B cell (primary cell): ENCODE results near the gene CCDC182. TPM values are rescaled to one million over a fixed set of nuclear protein-coding genes. Genes with fewer than 3 reads are reported as not detected.
A peak's percentile ranks its signal among the peaks of the same experiment; 100 is the strongest.

Experiments used
- ATAC-seq: fragments of 200-7000 bp; cut with Tn5 transposase; one replicate; pipeline ENCODE4 v1.10.0; 2021; ENCODE audit warnings: low read depth, mild to moderate bottlenecking, moderate number of reproducible peaks, moderate library complexity
- CTCF ChIA-PET: fragments of 350-600 bp; sonication (Branson Sonifier 250); formaldehyde crosslinking; loops from one replicate; lab custom pipeline; 2021; ENCODE audit warnings: antibody characterized with exemption, inconsistent platforms; lab: Charles Lee
- POLR2A ChIA-PET: fragments of 350-600 bp; sonication (Branson Sonifier 250); formaldehyde crosslinking; loops from one replicate; lab custom pipeline; 2021; ENCODE audit warnings: antibody characterized with exemption; lab: Charles Lee
- DNase-seq: peaks from one replicate; pipeline ENCODE4 v3.0.0; 2013
- H2AFZ ChIP-seq: 2 replicates; pipeline ENCODE4 v1.6.1; 2012; ENCODE audit warnings: mild to moderate bottlenecking, low read depth, low read length; ENCODE audit not compliant: insufficient read depth, poor library complexity, severe bottlenecking
- H3K27ac ChIP-seq, 2 donors: 1 replicate in 1 of 2; 2 replicates in 1 of 2; pipeline ENCODE4 v1.5.1; 2012 to 2013; ENCODE audit warnings: low read length in 2 of 2, mild to moderate bottlenecking in 2 of 2, moderate library complexity in 1 of 2
- H3K27me3 ChIP-seq, 4 experiments: fragments of 200-600 bp in 1 of 4; sonication (generic) in 1 of 4; replicated peaks in 1 of 4; 1 replicate in 2 of 4; 2 replicates in 2 of 4; pipeline versions ENCODE4 v1.6.1 to v1.7.0; 2013 to 2016; ENCODE audit warnings: low read length in 3 of 4, mild to moderate bottlenecking in 2 of 4, mixed read lengths in 1 of 4, moderate library complexity in 1 of 4; ENCODE audit not compliant: insufficient read depth in 4 of 4, control insufficient read depth in 3 of 4; ENCODE audit errors: control extremely low read depth in 1 of 4
- H3K36me3 ChIP-seq, 2 experiments: replicated peaks in 1 of 2; 1 replicate in 1 of 2; 2 replicates in 1 of 2; pipeline versions ENCODE4 v1.6.1 to v1.7.1; 2013; ENCODE audit warnings: low read length in 1 of 2; ENCODE audit not compliant: insufficient read depth in 2 of 2, control insufficient read depth in 1 of 2; ENCODE audit errors: control extremely low read depth in 1 of 2, extremely low read depth in 1 of 2
- H3K4me1 ChIP-seq, 2 donors: fragments of 200-600 bp in 1 of 2; sonication (generic) in 1 of 2; 1 replicate in 1 of 2; 2 replicates in 1 of 2; pipeline versions ENCODE4 v1.5.1 to v1.6.1; 2013 to 2017; ENCODE audit warnings: low read length in 2 of 2; ENCODE audit not compliant: control insufficient read depth in 2 of 2, insufficient read depth in 2 of 2
- H3K4me2 ChIP-seq: replicated peaks from 2 replicates; pipeline ENCODE3; 2012; ENCODE audit warnings: mild to moderate bottlenecking, low read depth, low read length; ENCODE audit not compliant: poor library complexity, severe bottlenecking
- H3K4me3 ChIP-seq, 5 experiments: fragments of 200-600 bp in 1 of 5; sonication (generic) in 1 of 5; 1 replicate in 3 of 5; 2 replicates in 2 of 5; pipeline versions ENCODE4 v1.5.1 to v1.7.0; 2011 to 2016; ENCODE audit warnings: low read length in 4 of 5, mild to moderate bottlenecking in 4 of 5, low read depth in 2 of 5, control low read depth in 1 of 5, moderate library complexity in 1 of 5; ENCODE audit not compliant: insufficient read depth in 1 of 5; ENCODE audit errors: control extremely low read depth in 1 of 5, extremely low read depth in 1 of 5
- H3K79me2 ChIP-seq: fragments of 200-600 bp; sonication (generic); one replicate; pipeline ENCODE4 v1.6.0; 2016; ENCODE audit warnings: low read length; ENCODE audit not compliant: control insufficient read depth, insufficient read depth
- H3K9ac ChIP-seq: fragments of 200-600 bp; sonication (generic); 2 replicates; pipeline ENCODE4 v1.6.1; 2017; ENCODE audit warnings: mild to moderate bottlenecking, low read length, moderate library complexity
- H3K9me3 ChIP-seq, 3 donors: one replicate each; pipeline versions ENCODE4 v1.6.1 to v1.7.1; 2013; ENCODE audit warnings: low read length in 2 of 3; ENCODE audit not compliant: control insufficient read depth in 2 of 3, insufficient read depth in 1 of 3; ENCODE audit errors: control extremely low read depth in 1 of 3
- H4K20me1 ChIP-seq: 2 replicates; pipeline ENCODE4 v1.6.0; 2012; ENCODE audit warnings: mild to moderate bottlenecking, low read length; ENCODE audit not compliant: insufficient read depth, control insufficient read depth, poor library complexity, severe bottlenecking
- H3K27ac Mint-ChIP-seq: one replicate; pipeline ENCODE4 v1.8.0; 2021; ENCODE audit warnings: mixed read lengths
- H3K27me3 Mint-ChIP-seq: one replicate; pipeline ENCODE4 v1.8.0; 2021; ENCODE audit warnings: mixed read lengths
- H3K4me1 Mint-ChIP-seq: one replicate; pipeline ENCODE4 v1.8.0; 2021; ENCODE audit warnings: mixed read lengths
- H3K4me3 Mint-ChIP-seq: one replicate; pipeline ENCODE4 v1.8.0; 2021; ENCODE audit warnings: mixed read lengths
- H3K9me3 Mint-ChIP-seq: one replicate; pipeline ENCODE4 v1.8.0; 2022; ENCODE audit warnings: mixed read lengths; ENCODE audit not compliant: insufficient read depth
- EZH2 ChIP-seq: IDR thresholded peaks from 2 replicates; pipeline ENCODE4 v1.6.1; 2012; ENCODE audit warnings: borderline replicate concordance, low read depth, mild to moderate bottlenecking, moderate library complexity, low read length; ENCODE audit not compliant: insufficient read depth, poor library complexity, severe bottlenecking
- WGBS: methylation state at CpG from one replicate; pipeline ENCODE4 v1.1.5; 2013; ENCODE audit warnings: missing lambda C conversion rate; ENCODE audit not compliant: insufficient coverage; 5-methylcytosine and 5-hydroxymethylcytosine counted together
- intact Hi-C: fragments of 100-400 bp; cut with micrococcal nuclease; formaldehyde crosslinking; loops from one replicate; pipeline ENCODE4 v1.10.0; 2022
- polyA plus RNA-seq: library from polyadenylated mRNA; depleted of rRNA; stranded (reverse); fragments of >200 nt; gene quantifications from 2 replicates; pipeline ENCODE4 v1.2.3, GENCODE V29; 2012
- total RNA-seq, 2 donors: library from RNA; stranded (reverse); fragments of 120-200 nt in 1 of 2; gene quantifications; 1 replicate in 1 of 2; 2 replicates in 1 of 2; pipeline versions ENCODE4 v1.2.3 to v1.2.4, GENCODE V29; 2013 to 2022
- TF ChIP-seq, protein P1 (sequence below): fragments of 200-600 bp; IDR thresholded peaks from one replicate; pipeline ENCODE4 v1.8.0; 2022; ENCODE audit warnings: antibody characterized with exemption, mild to moderate bottlenecking

Gene CCDC182
- total and polyA plus RNA-seq, 2 donors (not counting 1 experiment from before 2014, with no cell fraction given): not detected

DNA sequence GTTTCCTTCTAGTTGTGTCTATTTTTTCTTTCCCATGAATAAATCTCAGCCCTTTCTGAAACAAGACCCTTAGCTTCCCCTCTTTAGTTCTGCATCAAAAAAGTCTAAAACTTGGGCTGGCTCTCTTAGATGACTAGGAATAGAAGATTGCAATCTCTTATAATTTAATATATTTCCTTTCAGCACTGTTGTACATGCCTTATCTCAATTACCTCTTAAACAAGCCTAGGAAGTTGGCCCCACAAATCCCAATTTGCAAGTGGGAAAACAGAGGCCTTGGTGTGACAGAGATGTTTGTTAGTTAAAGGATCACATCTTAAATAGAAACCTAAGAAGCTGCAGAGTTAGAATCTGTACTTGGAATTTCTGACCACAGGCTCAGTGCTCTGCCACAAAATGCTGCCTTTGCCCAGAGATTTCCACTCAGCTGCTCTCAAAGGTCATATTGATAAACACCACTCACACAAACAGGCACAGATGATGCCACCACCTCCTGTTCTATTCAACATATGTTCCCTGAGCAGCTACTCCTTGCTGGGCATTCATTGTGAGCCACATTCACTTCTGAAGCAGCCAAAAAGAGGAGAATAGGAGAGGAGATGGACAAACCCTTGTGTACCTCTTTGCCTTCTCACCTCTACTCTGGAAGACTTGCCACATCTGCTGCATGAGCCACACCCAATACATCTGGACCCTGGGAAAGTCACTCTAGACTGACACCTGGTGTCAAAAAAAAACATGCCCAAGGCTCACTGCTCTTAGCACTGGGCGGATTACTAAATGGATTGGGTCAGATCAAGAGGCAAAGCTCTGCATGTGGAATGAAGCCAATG is 5.5 kb downstream of the CCDC182 start:
- no peak overlapping the region for H3K9ac ChIP-seq
- H3K27me3 Mint-ChIP-seq: peaks cover 3% of the 10 kb centered on the region
- 80% methylated on average over 1 of the region's 1 CpG for WGBS
- no peak overlapping the region for H3K27ac ChIP-seq
- no peak overlapping the region for H3K4me3 Mint-ChIP-seq
- ChIA-PET CTCF (interaction anchor here (0.6 to 3.0 kb wide), 12 partner anchors 8 to 611 kb away, joined by 3 to 35 read pairs (median 4); no protein-coding TSS in a partner anchor), POLR2A (no interaction called here)
- peaks cover 20% of the 10 kb centered on the region for H3K4me1 Mint-ChIP-seq
- H3K4me1 ChIP-seq: peaks cover 19 to 23% of the 10 kb centered on the region in 2 donors
- intact Hi-C loops: loop anchor here (5.0 to 10.0 kb wide), 2 partner anchors 132 to 405 kb away; no protein-coding TSS in a partner anchor
- no peaks in the 10 kb centered on the region for H3K27me3 ChIP-seq
- no peak for ATAC-seq
- H3K4me3 ChIP-seq: no peak overlapping the region
- no peaks in the 10 kb centered on the region for H3K36me3 ChIP-seq
- no peak for TF ChIP-seq EZH2
- TF ChIP-seq, protein P1, sequence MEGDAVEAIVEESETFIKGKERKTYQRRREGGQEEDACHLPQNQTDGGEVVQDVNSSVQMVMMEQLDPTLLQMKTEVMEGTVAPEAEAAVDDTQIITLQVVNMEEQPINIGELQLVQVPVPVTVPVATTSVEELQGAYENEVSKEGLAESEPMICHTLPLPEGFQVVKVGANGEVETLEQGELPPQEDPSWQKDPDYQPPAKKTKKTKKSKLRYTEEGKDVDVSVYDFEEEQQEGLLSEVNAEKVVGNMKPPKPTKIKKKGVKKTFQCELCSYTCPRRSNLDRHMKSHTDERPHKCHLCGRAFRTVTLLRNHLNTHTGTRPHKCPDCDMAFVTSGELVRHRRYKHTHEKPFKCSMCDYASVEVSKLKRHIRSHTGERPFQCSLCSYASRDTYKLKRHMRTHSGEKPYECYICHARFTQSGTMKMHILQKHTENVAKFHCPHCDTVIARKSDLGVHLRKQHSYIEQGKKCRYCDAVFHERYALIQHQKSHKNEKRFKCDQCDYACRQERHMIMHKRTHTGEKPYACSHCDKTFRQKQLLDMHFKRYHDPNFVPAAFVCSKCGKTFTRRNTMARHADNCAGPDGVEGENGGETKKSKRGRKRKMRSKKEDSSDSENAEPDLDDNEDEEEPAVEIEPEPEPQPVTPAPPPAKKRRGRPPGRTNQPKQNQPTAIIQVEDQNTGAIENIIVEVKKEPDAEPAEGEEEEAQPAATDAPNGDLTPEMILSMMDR: peak; percentile 27
- H4K20me1 ChIP-seq: no peaks in the 10 kb centered on the region
- no peaks in the 10 kb centered on the region for H3K79me2 ChIP-seq
- no peak overlapping the region for H3K27ac Mint-ChIP-seq
- H2AFZ ChIP-seq: no peak overlapping the region
- peak; percentile 49 for DNase-seq
- H3K4me2 ChIP-seq: no peak overlapping the region
- no peaks in the 10 kb centered on the region for H3K9me3 ChIP-seq
- H3K9me3 Mint-ChIP-seq: no peaks in the 10 kb centered on the region

DNA sequence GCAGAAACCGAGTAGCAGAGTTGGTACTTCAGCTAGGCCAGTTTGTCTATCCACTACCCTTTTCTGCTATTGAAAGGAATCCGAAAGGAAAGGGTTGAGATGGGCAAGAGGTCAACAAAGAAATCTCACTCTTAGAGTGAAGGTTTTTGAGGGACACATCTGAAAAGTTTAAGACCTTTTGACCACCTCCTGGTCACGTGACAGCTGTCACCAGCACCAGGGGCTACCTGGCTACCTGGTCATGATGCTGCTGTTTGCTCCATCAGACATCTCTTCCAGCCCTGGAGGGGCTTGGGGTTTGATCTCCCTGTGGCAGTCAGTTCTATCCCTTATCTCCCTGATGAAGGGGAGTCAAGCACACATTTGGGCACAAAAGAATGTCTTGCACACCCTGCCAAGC is 7.6 kb downstream of the CCDC182 start:
- Histone ChIP-seq H3K9me3 (no peaks in the 10 kb centered on the region), H3K4me3 (no peak overlapping the region), H3K4me1 (peaks cover 13 to 19% of the 10 kb centered on the region in 2 donors), H3K9ac (no peak overlapping the region), H4K20me1 (no peaks in the 10 kb centered on the region), H3K4me2 (no peak overlapping the region), H3K36me3 (no peaks in the 10 kb centered on the region), H3K27ac (no peak overlapping the region), H3K27me3 (no peaks in the 10 kb centered on the region), H2AFZ (no peak overlapping the region), H3K79me2 (no peaks in the 10 kb centered on the region)
- no peak for TF ChIP-seq EZH2
- TF ChIP-seq, protein P1: no peak
- Mint-ChIP-seq H3K27ac (no peak overlapping the region), H3K4me1 (peaks cover 12% of the 10 kb centered on the region), H3K27me3 (no peaks in the 10 kb centered on the region), H3K4me3 (no peak overlapping the region), H3K9me3 (no peaks in the 10 kb centered on the region)
- POLR2A ChIA-PET: no interaction called here
- intact Hi-C loops: loop anchor here (10.0 kb wide), 1 partner anchor 403 kb away; no protein-coding TSS in a partner anchor
- WGBS: 83% methylated on average over 1 of the region's 3 CpGs
- DNase-seq (no peak), ATAC-seq (no peak)
- CTCF ChIA-PET: interaction anchor here (1.2 to 1.9 kb wide), 3 partner anchors 140 to 494 kb away, joined by 3 to 12 read pairs (median 3); no protein-coding TSS in a partner anchor
